ACC112 (cell line): ENCODE results near the gene SH3PXD2A.
A peak's percentile ranks its signal among the peaks of the same experiment; 100 is the strongest.

ENCODE experiments used
- H2AFZ ChIP-seq: fragments of 200-600 bp; sonication (generic); one replicate; pipeline ENCODE4 v1.6.0; 2017; ENCODE audit warnings: antibody characterized with exemption, low read length; ENCODE audit not compliant: unreplicated experiment
- H3K27ac ChIP-seq: fragments of 200-600 bp; sonication (generic); 2 replicates; pipeline ENCODE4 v1.5.1; 2014; ENCODE audit warnings: low read depth, mild to moderate bottlenecking, antibody characterized with exemption, low read length, moderate library complexity
- H3K27me3 ChIP-seq: fragments of 200-600 bp; sonication (generic); 2 replicates; pipeline ENCODE4 v1.6.1; 2014; ENCODE audit warnings: mild to moderate bottlenecking, antibody characterized with exemption, low read length, moderate library complexity, mixed read lengths; ENCODE audit not compliant: insufficient read depth
- H3K36me3 ChIP-seq: fragments of 200-600 bp; sonication (generic); 2 replicates; pipeline ENCODE4 v1.6.1; 2016; ENCODE audit warnings: mild to moderate bottlenecking, antibody characterized with exemption, low read length, moderate library complexity, mixed read lengths; ENCODE audit not compliant: insufficient read depth
- H3K4me1 ChIP-seq: fragments of 200-600 bp; sonication (generic); one replicate; pipeline ENCODE4 v1.6.1; 2016; ENCODE audit warnings: low read length, mixed read lengths; ENCODE audit not compliant: insufficient read depth, unreplicated experiment, control insufficient read depth
- H3K4me3 ChIP-seq: fragments of 200-600 bp; sonication (generic); 2 replicates; pipeline ENCODE4 v1.5.1; 2014; ENCODE audit warnings: mild to moderate bottlenecking, low read depth, low read length
- H3K79me2 ChIP-seq: fragments of 200-600 bp; sonication (generic); one replicate; pipeline ENCODE4 v1.6.0; 2016; ENCODE audit warnings: low read length; ENCODE audit not compliant: control insufficient read depth, unreplicated experiment, insufficient read depth

SH3PXD2A gene

DNA sequence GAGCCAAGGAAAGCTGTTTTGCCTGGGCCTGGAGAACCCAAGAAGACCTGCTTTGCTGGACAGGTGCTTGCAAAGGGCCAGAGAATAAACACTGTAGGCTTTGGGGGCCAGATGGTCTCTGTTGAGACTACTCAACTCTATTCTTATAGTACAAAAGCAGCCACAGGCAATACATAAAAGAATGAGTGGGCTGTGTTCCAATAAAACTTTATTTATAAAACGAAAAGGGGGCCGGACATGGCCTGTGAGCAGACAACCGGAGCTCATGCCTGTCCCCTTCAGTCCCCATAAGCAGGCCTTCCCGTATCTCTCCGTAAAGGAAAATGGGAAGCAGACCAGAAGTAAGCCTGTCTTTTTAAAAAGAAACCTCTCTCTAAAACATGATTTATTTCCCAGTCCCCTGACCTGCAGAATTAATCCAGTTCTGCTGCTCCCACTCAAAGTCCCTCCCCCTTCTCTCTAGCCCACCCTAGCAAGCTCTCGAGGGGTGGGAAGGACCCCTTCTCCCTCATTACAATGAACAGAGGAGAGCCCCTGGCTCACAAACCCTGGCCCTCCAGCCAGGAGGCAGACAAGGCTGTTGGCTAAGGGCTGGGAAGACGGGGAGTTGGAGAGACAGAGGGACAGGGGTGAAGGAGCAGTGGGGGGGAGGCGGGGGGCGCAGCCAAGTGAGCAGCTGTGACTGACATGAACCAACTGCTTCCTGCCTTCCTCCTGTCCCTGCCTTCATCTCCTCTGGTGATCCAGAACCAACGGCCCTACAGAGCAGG, 184.1 kb downstream of the SH3PXD2A start:
- Histone ChIP-seq H3K4me1 (peaks cover 37% of the 10 kb centered on the region), H3K27ac (no peak overlapping the region), H3K36me3 (no peaks in the 10 kb centered on the region), H3K79me2 (no peaks in the 10 kb centered on the region), H3K27me3 (no peaks in the 10 kb centered on the region), H2AFZ (no peak overlapping the region), H3K4me3 (no peak overlapping the region)

DNA sequence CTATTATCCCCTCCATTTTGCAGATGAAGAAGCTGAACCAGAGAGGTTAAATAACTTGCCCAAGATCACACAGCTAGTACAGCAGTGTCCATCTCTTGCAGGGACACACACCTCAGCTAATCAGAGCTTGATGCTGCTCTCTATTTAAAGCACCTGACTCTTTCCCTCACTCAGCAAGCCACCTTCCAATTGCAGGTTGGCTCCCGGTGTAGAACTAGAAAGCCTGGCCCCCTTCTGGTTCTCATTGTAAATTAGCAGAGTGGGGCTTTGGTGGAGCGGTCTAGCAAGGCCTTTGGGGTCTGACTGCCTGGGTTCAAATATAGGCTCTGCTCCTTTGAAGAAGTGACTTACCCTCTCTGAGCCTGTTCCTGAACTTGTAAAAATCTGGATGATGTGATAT, 185.4 kb downstream of the SH3PXD2A start:
- Histone ChIP-seq H3K79me2 (peaks cover 3% of the 10 kb centered on the region), H3K36me3 (no peaks in the 10 kb centered on the region), H3K4me3 (no peak overlapping the region), H3K27ac (no peak overlapping the region), H3K27me3 (no peaks in the 10 kb centered on the region), H2AFZ (no peak overlapping the region), H3K4me1 (peaks cover 30% of the 10 kb centered on the region)

DNA sequence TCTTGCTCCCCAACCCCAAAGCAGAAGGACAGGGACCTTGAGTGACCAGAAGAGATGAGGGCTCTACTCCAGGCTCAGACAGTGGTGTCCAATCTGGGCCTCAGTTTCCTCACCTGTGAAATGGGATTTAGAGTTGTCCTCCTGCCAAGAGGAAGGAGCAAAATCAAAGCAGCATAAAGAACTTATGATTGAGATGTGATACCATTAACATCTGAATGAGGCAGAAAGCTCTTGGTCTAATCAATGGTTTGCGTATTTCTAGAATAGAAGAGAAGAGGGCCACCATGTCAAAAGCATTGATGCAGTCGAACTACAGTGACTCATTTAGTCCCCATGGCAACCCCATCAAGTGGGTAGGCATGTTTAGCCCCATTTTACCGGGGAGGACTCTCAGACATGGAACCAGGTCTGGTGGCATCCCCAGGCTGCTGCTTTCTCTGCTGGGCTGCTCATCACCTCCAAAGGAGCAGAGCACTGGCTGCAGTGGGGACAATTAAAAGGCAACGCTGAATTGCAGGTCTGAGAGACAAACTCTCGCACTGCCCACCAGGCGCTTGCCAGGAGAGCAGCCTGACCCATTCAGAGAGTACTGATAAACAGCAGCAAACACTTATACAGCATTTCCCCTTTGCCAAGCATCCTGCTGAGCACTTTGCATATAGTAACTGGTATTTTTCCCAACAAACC, 186.0 kb downstream of the SH3PXD2A start:
- Histone ChIP-seq H3K36me3 (no peaks in the 10 kb centered on the region), H3K27ac (peak overlapping the region; percentile 50; the same call in 1 of the 2 replicates), H3K4me1 (peaks cover 30% of the 10 kb centered on the region), H3K4me3 (peak overlapping the region; percentile 66), H3K27me3 (no peaks in the 10 kb centered on the region), H3K79me2 (peaks cover 5% of the 10 kb centered on the region), H2AFZ (no peak overlapping the region)

DNA sequence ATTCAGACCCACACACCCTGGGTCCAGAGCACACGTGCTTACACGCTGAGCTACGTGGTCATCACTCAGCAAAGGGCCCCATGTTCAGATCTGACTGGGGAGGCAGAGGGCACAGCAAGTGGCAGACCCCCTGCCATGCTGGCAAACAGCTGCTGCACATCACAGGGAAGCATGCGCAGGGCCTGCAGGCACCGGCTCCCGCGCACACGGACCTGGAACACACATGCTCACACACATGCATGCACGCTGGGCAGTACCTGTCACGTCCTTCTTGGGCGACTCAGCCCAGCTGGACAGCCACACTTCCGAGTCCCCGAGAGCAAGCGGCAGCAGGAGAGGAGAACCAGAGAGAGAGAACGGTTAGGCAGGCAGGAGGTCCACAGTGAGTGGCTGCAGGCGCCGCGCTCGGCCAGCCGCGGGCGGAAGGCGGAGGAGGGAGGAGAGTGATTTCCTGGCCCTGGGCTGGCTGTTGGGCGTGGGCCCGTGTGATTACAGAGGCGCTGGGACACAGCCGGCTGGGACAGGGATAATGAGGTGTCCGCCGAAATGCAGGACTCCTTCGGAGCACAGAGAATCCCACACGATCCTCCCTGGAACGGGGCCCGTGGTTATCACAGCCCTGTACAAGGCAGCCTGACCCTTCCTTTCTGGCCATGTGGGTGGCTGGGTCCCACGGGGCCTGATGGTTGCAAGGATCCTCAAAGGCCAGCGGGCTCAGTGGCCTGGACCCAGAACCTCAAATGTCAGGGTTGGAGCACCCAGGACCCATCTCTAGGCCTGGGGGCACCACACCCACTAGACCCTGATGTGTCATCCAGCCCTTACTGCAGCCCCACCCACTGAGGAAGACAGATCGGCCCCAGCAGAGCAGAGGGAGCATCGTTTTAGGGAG, 186.8 kb downstream of the SH3PXD2A start:
- peak overlapping the region; percentile 50 for H3K27ac ChIP-seq
- no peaks in the 10 kb centered on the region for H3K27me3 ChIP-seq
- no peaks in the 10 kb centered on the region for H3K36me3 ChIP-seq
- H3K4me3 ChIP-seq = peak overlapping the region; percentile 66
- no peak overlapping the region for H2AFZ ChIP-seq
- H3K4me1 ChIP-seq = peaks cover 30% of the 10 kb centered on the region
- peaks cover 13% of the 10 kb centered on the region for H3K79me2 ChIP-seq

DNA sequence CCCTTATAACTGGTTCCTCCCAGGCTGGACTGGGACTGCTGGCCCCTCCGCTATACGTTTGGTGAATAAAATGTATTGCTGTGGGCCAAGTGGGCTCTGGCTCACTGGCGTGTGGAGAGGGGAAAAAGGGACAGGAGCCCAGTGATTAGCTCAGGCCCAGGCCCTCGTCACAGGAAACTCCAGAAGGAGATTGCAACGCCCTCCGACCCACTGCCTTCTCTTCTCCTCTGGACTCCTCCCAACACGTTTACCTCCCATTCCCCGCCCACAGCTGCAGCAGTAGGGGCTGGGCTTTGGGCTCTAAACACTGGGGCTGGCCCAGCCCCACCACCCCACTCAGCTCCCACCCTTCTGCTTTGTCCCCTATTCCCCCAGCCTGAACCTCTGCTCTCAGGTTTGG, 188.0 kb downstream of the SH3PXD2A start:
- peak overlapping the region; percentile 57 for H3K27ac ChIP-seq
- H2AFZ ChIP-seq = no peak overlapping the region
- no peaks in the 10 kb centered on the region for H3K36me3 ChIP-seq
- H3K4me1 ChIP-seq = peaks cover 35% of the 10 kb centered on the region
- peaks cover 24% of the 10 kb centered on the region for H3K79me2 ChIP-seq
- H3K4me3 ChIP-seq = peak overlapping the region; percentile 66
- H3K27me3 ChIP-seq = no peaks in the 10 kb centered on the region

DNA sequence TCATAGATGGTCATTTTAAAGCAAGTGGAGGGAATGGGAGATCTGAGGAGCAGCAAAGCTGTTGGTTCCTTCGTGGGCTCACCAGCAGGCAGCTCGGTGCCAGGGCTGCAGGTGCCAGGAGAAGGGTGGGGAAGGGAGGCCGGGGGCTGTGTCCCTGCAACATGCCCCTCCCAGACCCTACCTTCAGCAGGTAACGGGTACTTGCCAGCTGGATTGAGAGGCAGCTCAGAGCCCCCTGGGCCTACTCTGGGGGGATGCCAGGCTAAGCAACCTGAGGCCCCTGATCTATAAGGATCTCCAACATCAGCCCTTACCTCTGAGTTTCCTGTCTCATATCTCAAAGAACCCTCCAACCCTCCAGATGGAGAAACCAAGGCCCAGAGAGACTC, 188.6 kb downstream of the SH3PXD2A start:
- Histone ChIP-seq H3K27me3 (no peaks in the 10 kb centered on the region), H3K27ac (peak overlapping the region; percentile 57), H3K4me1 (peaks cover 35% of the 10 kb centered on the region), H3K79me2 (peaks cover 27% of the 10 kb centered on the region), H3K4me3 (no peak overlapping the region), H3K36me3 (no peaks in the 10 kb centered on the region), H2AFZ (no peak overlapping the region)

DNA sequence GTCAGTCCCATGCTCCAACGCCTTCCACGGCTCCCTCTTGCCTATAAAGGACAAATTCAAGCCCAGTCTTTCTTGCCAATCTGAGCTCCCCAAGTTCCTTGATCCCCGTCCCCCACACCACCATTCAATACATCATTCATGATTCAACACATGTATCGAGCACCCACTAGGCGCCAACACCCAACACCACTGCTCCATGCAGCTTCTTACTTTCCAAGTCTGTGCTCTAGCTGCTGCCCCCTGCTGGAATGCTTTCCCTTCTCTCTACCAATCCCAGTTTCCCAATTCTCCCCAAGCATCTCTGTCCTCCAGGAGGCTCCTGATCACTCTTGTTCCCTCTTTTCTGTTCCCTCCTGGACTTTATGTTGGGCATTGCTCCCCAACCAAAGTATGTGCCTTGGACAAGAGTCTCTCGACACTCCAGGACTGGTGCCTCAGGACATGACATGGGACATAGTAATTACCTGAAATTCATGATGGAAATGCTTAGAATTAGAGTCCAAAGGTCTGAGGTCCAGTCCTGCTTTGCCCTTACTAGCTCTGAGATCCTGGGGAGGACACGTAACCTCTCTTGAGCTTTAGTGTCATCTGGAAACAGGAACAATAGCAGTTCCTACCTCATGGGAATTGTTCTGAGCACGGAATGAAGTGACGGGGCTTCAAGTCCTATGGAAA, 189.2 kb downstream of the SH3PXD2A start:
- peaks cover 35% of the 10 kb centered on the region for H3K4me1 ChIP-seq
- H2AFZ ChIP-seq = no peak overlapping the region
- no peaks in the 10 kb centered on the region for H3K36me3 ChIP-seq
- no peak overlapping the region for H3K4me3 ChIP-seq
- peak overlapping the region; percentile 57; the same call in 1 of the 2 replicates for H3K27ac ChIP-seq
- H3K79me2 ChIP-seq = peaks cover 28% of the 10 kb centered on the region
- no peaks in the 10 kb centered on the region for H3K27me3 ChIP-seq

DNA sequence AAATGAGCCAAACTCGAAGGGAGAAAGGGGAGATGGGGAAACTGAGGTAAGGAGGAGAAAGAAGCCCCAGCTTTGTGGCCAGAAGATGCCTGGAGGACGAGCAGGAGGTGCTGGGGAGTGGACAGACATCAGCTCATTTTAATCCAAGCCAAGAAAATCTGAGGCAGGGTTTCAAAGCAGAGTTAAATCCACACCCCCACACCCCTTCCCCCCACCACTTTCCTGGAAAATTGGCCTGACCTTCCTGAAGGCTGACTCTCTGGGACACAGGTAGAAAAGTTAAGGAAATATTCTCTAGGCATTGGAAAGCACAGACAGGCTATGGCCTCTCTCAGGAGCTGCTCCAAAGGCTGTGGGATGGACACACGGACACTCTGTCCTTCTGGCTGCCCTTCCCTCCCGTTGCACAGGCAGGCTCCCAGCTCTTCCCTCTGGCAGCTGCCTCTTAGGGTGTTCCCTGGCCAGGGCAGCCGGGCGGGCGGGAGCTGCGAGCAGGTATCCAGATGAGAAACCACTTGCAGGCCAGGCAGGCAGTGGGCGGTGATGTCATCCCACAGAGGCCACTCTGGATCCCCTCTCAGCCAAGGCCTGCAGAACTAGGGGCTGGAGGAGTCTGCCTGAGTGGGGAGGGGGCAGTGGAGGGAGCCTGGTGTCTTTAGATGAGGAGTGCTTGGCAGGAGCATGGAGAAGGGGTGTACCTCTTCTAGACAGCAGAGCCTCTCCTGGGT, 190.1 kb downstream of the SH3PXD2A start:
- Histone ChIP-seq H3K27ac (no peak overlapping the region), H3K4me3 (no peak overlapping the region), H2AFZ (no peak overlapping the region), H3K27me3 (no peaks in the 10 kb centered on the region), H3K79me2 (peaks cover 28% of the 10 kb centered on the region), H3K36me3 (no peaks in the 10 kb centered on the region), H3K4me1 (peaks cover 35% of the 10 kb centered on the region)

DNA sequence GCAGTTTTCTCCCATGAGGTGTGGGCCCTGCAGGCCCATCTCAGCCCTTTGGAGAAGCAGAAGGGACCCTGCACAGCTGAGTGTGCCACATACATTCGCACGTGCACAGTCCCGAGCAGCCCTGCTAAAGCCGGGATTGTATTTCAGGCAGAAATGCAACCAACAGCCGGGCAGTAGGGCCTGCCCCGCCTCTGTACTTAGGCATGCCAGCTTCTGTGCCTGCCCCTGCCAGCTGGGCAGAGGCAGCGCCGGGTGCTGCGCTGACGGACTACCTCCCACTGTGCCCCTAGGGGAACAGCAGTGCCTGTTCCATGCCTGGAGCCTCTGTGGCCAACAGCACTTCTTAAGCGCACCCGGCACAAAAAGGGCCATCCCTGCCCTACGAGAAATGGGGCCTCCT, 191.6 kb downstream of the SH3PXD2A start:
- Histone ChIP-seq H2AFZ (no peak overlapping the region), H3K79me2 (peaks cover 39% of the 10 kb centered on the region), H3K4me3 (no peak overlapping the region), H3K27ac (no peak overlapping the region), H3K36me3 (0 out of 2 replicates have a peak, but pooled peaks cover 4% of the 10 kb centered on the region), H3K27me3 (no peaks in the 10 kb centered on the region), H3K4me1 (peaks cover 27% of the 10 kb centered on the region)
